GM23248 (cell line): ENCODE measurements around the gene CEP41. TPM values are rescaled to one million over a fixed set of nuclear protein-coding genes. Genes with fewer than 3 reads are reported as not detected.

Experiments
- DNase-seq: peaks from one replicate; pipeline ENCODE4 v3.0.0-alpha.2; 2015
- H2AFZ ChIP-seq: fragments of 200-600 bp; sonication (generic); 2 replicates; pipeline ENCODE4 v1.6.1; 2016; ENCODE audit warnings: antibody characterized with exemption
- H3F3A ChIP-seq: fragments of 200-600 bp; sonication (generic); 2 replicates; pipeline ENCODE4 v1.6.1; 2016; ENCODE audit warnings: mild to moderate bottlenecking, antibody characterized with exemption, mixed run types; ENCODE audit not compliant: insufficient read depth
- H3K27ac ChIP-seq: fragments of 200-600 bp; sonication (generic); 2 replicates; pipeline ENCODE4 v1.5.1; 2016; ENCODE audit warnings: mild to moderate bottlenecking
- H3K27me3 ChIP-seq: fragments of 200-600 bp; sonication (generic); replicated peaks from 2 replicates; pipeline ENCODE4 v1.6.1; 2016; ENCODE audit warnings: mild to moderate bottlenecking; ENCODE audit not compliant: insufficient read depth
- H3K36me3 ChIP-seq: fragments of 200-600 bp; sonication (generic); 2 replicates; pipeline ENCODE4 v1.6.1; 2016; ENCODE audit warnings: low read depth, mild to moderate bottlenecking
- H3K4me1 ChIP-seq: fragments of 200-600 bp; sonication (generic); 2 replicates; pipeline ENCODE4 v1.6.1; 2016; ENCODE audit warnings: mild to moderate bottlenecking; ENCODE audit not compliant: insufficient read depth
- H3K4me2 ChIP-seq: fragments of 200-600 bp; sonication (generic); one replicate; pipeline ENCODE4 v1.6.1; 2016; ENCODE audit warnings: mild to moderate bottlenecking; ENCODE audit not compliant: unreplicated experiment
- H3K4me3 ChIP-seq: fragments of 200-600 bp; sonication (generic); 2 replicates; pipeline ENCODE4 v1.5.1; 2016; ENCODE audit warnings: mild to moderate bottlenecking
- H3K79me2 ChIP-seq: fragments of 200-600 bp; sonication (generic); 2 replicates; pipeline ENCODE4 v1.6.1; 2016; ENCODE audit warnings: mild to moderate bottlenecking; ENCODE audit not compliant: insufficient read depth
- H3K9ac ChIP-seq: fragments of 200-600 bp; sonication (generic); 2 replicates; pipeline ENCODE4 v1.6.1; 2016; ENCODE audit warnings: mild to moderate bottlenecking
- H3K9me2 ChIP-seq: fragments of 200-600 bp; sonication (generic); 2 replicates; pipeline ENCODE4 v1.6.1; 2016; ENCODE audit warnings: mixed run types, mild to moderate bottlenecking, moderate library complexity; ENCODE audit not compliant: insufficient read depth
- H3K9me3 ChIP-seq: fragments of 200-600 bp; sonication (generic); one replicate; pipeline ENCODE4 v1.6.1; 2017; ENCODE audit warnings: low read depth
- H4K20me1 ChIP-seq: fragments of 200-600 bp; sonication (generic); 2 replicates; pipeline ENCODE4 v1.6.0; 2016; ENCODE audit not compliant: insufficient read depth
- EZH2 ChIP-seq: fragments of 200-600 bp; sonication (generic); IDR thresholded peaks from 2 replicates; pipeline ENCODE4 v1.6.1; 2018; ENCODE audit warnings: antibody characterized with exemption, mild to moderate bottlenecking; ENCODE audit not compliant: insufficient read depth, poor library complexity, severe bottlenecking
- EZH2phosphoT487 ChIP-seq: fragments of 200-600 bp; sonication (generic); IDR thresholded peaks from 2 replicates; pipeline ENCODE4 v1.6.1; 2018; ENCODE audit warnings: antibody characterized with exemption, moderate library complexity, mild to moderate bottlenecking, low read depth; ENCODE audit not compliant: insufficient read depth
- WGBS, 2 experiments: methylation state at CpG; one replicate each; pipeline ENCODE4 v1.1.6; 2015 to 2017; ENCODE audit warnings: low lambda C conversion rate in 2 of 2, low coverage in 1 of 2; ENCODE audit errors: missing lambda C conversion rate in 2 of 2; 5-methylcytosine and 5-hydroxymethylcytosine counted together
- in situ Hi-C: fragments of 300-500 bp; cut with MboI; formaldehyde crosslinking; loops from 2 replicates; pipeline ENCODE4 v1.15.0; 2020
- polyA plus RNA-seq: library from polyadenylated mRNA; unstranded; fragments of >200 nt; fragmentation: Nextera tagmentation; extraction: Ambion mirVana; gene quantifications from 2 replicates; pipeline ENCODE4 v1.2.1, GENCODE V29; 2016
- total RNA-seq: library from RNA; depleted of rRNA; stranded (reverse); fragments of >200 nt; shearing (Covaris generic); gene quantifications from 2 replicates; pipeline ENCODE4 v1.2.3, GENCODE V29; 2014

Gene CEP41
- total and polyA plus RNA-seq, 2 experiments from 2014 or later, result 18.3 to 32.3 TPM

GRCh38 chr7:130384841-130385599 lies 55.8 kb downstream of the CEP41 start:
- Histone ChIP-seq H3K79me2 (no peaks in the 10 kb centered on the region), H4K20me1 (no peaks in the 10 kb centered on the region), H3K27ac (no peak overlapping the region), H3K4me3 (no peak overlapping the region), H3F3A (no peaks in the 10 kb centered on the region), H3K9ac (no peak overlapping the region), H3K4me2 (no peak overlapping the region), H3K9me3 (no peaks in the 10 kb centered on the region), H3K9me2 (no peaks in the 10 kb centered on the region), H3K27me3 (no peaks in the 10 kb centered on the region), H3K36me3 (no peaks in the 10 kb centered on the region), H2AFZ (no peak overlapping the region), H3K4me1 (no peaks in the 10 kb centered on the region)
- WGBS, 2 experiments, result 88 to 93% methylated on average over 13 of the region's 13 CpGs
- in situ Hi-C loops, result no loop called here
- DNase-seq, result no peak
- TF ChIP-seq EZH2phosphoT487 (no peak), EZH2 (no peak)

GRCh38 chr7:130384371-130384801 lies 56.4 kb downstream of the CEP41 start:
- 93% methylated on average over 10 of the region's 10 CpGs for WGBS, 2 experiments
- no peaks in the 10 kb centered on the region for H3K27me3 ChIP-seq

GRCh38 chr7:130383187-130383980 lies 57.4 kb downstream of the CEP41 start:
- Histone ChIP-seq H3K27ac (no peak overlapping the region), H4K20me1 (no peaks in the 10 kb centered on the region), H3K9me2 (no peaks in the 10 kb centered on the region), H3K4me3 (no peak overlapping the region), H3F3A (no peaks in the 10 kb centered on the region), H3K27me3 (no peaks in the 10 kb centered on the region), H3K4me1 (no peaks in the 10 kb centered on the region), H2AFZ (no peak overlapping the region), H3K36me3 (no peaks in the 10 kb centered on the region), H3K4me2 (no peak overlapping the region), H3K9me3 (no peaks in the 10 kb centered on the region), H3K79me2 (no peaks in the 10 kb centered on the region), H3K9ac (no peak overlapping the region)
- TF ChIP-seq EZH2phosphoT487 (no peak), EZH2 (no peak)
- in situ Hi-C loops, result no loop called here
- 82% methylated on average over 18 of the region's 18 CpGs for WGBS, 2 experiments
- DNase-seq, result no peak

More at GRCh38 chr7:130384371-130384801, 56.4 kb downstream of the CEP41 start:
- Histone ChIP-seq H3K27ac (no peak overlapping the region), H3K9me2 (no peaks in the 10 kb centered on the region), H3K4me2 (no peak overlapping the region), H3K4me3 (no peak overlapping the region), H3K36me3 (no peaks in the 10 kb centered on the region), H3K9ac (no peak overlapping the region), H2AFZ (no peak overlapping the region), H3K9me3 (no peaks in the 10 kb centered on the region), H3K4me1 (no peaks in the 10 kb centered on the region), H4K20me1 (no peaks in the 10 kb centered on the region), H3K79me2 (no peaks in the 10 kb centered on the region), H3F3A (no peaks in the 10 kb centered on the region)
- in situ Hi-C loops, result no loop called here
- TF ChIP-seq EZH2 (no peak), EZH2phosphoT487 (no peak)
- DNase-seq, result no peak

- no peaks in the 10 kb centered on the region for H3K79me2 ChIP-seq
- 83 to 87% methylated on average over 38 to 41 of the region's 41 CpGs for WGBS, 2 experiments
- no peaks in the 10 kb centered on the region for H3F3A ChIP-seq
- no peak overlapping the region for H3K27ac ChIP-seq
- no peaks in the 10 kb centered on the region for H3K4me1 ChIP-seq
- no peak overlapping the region for H3K4me3 ChIP-seq
- DNase-seq, result no peak
- H4K20me1 ChIP-seq, result no peaks in the 10 kb centered on the region
- H2AFZ ChIP-seq, result no peak overlapping the region
- no peaks in the 10 kb centered on the region for H3K36me3 ChIP-seq
- no peak overlapping the region for H3K4me2 ChIP-seq
- H3K9me2 ChIP-seq, result no peaks in the 10 kb centered on the region
- H3K9ac ChIP-seq, result no peak overlapping the region
- TF ChIP-seq EZH2, result no peak
- TF ChIP-seq EZH2phosphoT487, result no peak
- no peaks in the 10 kb centered on the region for H3K27me3 ChIP-seq
- H3K9me3 ChIP-seq, result no peaks in the 10 kb centered on the region
- in situ Hi-C loops, result no loop called here
These were observed 59.1 kb downstream of the CEP41 start for GRCh38 chr7:130381468-130382312.
